GM18951 (cell line): ENCODE data around the gene COL20A1.

Experiments
- POLR2A ChIP-seq: IDR thresholded peaks from 4 replicates; pipeline ENCODE4 v1.6.1; 2011; ENCODE audit warnings: mild to moderate bottlenecking; ENCODE audit not compliant: insufficient read length, insufficient read depth; ENCODE audit errors: extremely low read depth
- in situ Hi-C: fragments of 300-500 bp; cut with MboI; formaldehyde crosslinking; loops from one replicate; pipeline ENCODE4 v1.12.0; 2022; ENCODE audit warnings: low sequenced_read_pairs, mixed read lengths, inconsistent platforms; ENCODE audit not compliant: unreplicated experiment

The COL20A1 gene

DNA sequence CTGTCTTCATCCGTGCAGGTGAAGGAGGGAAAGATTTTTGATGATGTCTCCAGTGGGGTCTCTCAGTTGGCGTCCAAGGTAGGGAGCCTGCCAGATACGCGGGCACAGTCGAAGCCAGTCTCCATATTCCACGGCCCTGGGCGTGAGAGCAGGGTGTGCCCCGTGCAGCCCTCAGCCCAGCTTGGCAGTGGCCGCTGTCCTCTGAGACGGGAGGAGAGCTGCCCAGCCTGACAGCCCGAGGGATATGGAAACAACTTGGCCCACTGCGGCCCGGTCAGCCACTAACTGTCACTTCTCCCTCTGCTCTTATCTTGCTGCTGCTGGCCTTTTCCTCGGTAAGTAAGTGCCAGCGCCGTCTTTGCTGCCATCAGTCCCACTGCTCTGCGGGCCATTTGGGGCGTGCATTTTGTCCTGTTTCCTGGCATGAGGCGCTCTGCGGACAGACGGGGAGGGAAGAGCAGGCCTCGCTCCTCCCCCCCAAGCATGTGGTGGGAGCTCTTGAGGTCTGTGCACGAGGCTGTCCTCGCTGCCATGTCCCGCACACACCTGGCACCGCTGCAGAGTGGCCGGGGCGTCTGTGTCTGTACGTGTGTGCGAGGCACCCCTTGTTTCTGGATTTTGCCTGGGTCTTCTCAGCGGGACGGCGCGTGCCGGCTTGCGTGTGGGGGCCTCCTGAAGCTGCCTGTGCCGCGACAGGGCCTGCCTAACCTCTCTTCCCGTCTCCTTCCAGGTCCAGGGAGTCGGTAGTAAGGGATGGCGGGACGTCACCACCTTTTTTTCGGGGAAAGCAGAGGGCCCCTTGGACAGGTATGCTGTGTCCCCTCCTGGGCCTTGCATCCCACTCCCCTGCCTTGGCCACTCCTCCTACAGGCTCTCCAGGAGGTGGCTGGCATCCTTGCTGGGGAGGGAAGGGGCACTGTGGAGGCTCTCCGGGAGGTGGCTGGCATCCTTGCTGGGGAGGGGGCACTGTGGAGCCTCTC, 7.1 kb upstream of the COL20A1 start:
- in situ Hi-C loops = no loop called here
- no peak for TF ChIP-seq POLR2A

DNA sequence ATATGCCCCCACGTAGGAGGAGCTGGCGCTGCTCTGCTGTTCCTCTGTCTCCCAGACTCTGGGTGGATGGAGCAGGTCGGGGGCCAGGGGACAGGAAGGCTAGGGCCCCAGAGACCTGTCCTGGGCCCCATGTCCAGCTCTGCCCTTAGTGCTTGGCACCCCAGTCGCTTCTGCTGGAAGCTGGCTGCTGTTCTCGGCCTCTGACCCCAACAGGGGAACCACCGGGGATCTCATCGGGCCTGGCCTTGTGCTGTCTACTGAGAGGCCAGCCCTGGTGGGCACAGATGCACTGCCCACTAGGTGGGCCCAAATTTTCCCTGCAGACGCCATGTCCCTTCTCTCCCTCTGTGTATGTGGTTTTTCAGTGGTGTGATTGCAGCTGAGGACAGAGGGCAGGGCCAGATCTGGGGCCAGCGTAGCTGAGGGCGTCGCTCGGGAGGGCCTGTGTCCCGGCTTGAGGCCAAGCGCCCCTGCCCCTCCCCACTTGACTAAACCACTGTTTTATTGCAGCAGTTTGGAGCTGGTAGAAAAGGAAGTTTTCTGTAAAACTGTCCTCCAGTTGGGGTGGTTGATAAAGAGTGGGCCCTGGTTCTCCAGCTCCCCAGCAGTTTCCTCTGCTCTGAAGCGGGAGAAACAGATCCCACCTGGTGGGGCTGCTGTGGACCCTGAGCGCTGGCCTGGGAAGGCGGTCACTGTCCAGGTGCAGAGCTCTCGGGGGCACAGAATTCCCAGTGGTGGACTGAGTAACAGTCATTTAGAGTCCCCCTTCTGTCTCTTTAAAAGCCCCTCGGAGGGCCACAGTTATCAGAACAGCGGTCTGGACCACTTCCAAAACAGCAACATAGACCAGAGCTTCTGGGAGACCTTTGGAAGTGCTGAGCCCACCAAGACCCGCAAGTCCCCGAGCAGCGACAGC, 5.9 kb upstream of the COL20A1 start:
- TF ChIP-seq POLR2A = no peak
- in situ Hi-C loops = no loop called here

DNA sequence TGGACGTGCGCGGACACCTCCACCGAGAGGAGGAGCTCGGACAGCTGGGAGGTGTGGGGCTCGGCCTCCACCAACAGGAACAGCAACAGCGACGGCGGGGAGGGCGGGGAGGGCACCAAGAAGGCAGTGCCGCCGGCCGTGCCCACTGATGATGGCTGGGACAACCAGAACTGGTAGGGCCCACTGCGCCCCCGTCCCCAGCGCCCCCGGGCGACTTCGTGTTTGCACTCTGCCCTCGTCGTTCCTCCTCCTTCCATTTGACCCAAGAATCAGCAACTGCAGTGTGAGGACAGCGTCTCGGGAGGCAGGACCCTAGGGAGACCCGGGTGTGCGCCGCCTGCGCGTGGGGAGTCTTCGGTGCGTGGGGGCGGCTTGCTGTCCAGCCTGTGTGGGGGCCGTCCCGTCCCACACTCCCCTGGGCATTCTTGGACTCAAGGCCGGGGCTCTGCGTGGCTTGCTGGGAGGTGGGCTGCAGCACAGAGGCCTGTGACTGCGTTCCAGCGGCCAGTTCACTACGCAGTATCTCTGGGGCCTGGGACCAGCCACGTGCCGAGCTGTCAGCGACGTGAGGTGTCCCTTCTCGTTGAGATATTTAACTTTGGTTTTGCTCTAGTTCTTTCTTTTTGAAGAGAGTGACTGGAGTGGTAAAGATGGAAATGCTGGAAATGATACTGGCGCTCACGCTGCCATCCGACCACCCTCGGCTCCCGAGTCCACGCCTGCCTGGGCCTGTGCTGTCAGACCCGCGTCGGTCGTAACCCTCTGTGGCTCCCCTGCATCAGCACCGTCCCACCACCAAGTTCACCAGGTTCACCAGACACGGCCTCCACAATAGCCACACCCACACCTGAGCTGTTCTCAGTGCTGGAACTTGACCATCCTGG, 5.0 kb upstream of the COL20A1 start:
- in situ Hi-C loops = no loop called here
- no peak for TF ChIP-seq POLR2A

DNA sequence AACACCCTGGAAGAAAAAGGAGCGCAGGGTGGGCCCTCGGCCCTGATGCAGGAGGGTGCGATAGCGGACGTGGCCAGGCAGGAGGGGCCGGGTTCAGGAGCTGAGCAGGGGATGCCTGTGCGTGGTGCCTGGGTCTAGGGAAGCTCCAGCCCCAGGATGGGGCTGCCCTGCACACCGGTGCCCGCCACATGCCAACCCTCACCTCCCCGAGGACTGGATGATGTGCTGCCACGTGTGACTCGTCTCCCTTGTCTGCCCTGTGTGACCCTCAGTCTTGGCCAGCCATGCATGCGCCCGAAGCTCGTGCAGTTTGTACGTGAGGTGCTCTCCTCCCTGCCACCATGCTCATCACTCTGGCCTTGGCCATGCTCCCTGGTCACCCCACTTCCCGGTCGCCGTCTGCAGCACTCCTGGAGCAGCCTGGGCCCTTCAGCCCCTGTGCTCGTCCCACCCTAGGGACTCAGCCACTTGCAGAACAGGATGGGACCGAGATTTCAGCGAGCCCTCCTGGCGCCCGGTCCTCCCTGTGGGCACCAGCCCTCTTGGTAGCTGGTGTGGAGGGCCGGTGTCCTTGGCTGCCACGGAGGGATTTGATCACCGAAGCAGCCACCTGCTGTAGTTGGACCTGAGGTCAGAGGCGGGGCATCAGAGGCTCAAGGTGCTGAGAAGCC, 4.3 kb upstream of the COL20A1 start:
- no peak for TF ChIP-seq POLR2A
- in situ Hi-C loops = no loop called here

DNA sequence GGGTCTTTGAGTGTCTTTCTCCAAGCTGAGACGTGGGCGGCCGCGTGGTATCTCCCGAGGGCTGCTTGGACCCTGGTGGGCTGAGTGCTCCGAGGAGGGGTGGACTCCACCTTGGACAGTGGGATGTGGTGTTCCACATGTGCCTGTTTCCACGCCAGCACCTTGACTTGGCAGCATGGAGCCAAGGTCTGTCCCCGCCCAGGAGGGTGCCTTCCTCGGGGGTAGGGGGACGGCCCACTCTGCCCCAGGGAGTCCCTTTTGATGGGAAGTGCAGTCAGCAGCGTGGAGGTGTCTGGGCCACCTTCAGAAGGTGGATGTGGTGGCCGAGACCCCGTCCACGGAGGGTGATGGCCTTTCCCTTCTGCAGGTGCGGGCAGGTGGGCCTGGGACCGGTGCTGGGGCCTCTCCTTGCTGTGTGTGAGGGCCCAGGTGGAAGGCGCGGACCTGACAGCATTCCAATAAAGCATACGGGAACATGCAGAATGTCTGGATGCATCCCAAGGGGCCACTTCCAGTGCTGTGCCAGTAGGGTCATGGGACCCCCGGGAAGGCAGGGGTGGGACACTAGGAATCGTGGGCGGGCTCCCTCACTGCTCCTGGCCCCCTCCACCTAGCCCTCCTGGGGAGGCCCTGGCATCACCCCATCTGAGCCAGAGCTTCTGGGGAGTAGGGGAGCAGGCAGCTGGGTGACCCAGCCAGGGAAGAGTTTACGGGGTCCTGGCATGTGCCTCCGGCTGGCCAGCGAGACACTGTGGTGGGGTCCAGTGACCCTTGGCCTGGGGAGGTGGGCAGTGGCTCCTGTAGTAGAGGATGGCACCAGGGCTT, 3.5 kb upstream of the COL20A1 start:
- in situ Hi-C loops = no loop called here
- peak; percentile 9 for TF ChIP-seq POLR2A

DNA sequence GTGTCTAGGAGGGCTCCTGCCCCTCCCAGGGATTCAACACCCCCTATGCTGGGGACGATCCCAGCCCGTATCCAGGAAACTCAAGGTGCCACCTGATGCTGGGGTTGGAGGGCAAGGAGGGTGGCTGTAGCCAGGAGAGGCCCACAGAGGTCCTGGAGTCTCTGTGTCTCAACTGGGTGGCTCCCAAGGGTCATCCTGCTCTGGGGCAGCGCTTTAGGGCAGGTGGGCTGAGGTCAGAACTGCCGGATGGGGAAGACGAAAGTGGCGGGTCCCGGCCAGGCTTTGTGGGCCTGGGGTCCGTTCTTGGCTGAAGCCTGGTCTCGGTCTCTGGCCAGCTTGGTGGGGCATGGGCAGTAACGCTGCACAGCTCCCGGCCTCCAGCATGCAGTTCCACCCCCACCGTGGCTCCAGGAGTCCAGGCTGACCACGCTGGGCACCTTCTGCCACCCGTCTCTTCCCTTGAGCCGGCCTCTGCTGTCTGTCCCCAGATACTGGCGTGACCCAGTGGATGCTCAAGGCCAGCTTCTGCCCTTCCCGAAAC, 2.8 kb upstream of the COL20A1 start:
- in situ Hi-C loops = no loop called here
- TF ChIP-seq POLR2A = no peak

DNA sequence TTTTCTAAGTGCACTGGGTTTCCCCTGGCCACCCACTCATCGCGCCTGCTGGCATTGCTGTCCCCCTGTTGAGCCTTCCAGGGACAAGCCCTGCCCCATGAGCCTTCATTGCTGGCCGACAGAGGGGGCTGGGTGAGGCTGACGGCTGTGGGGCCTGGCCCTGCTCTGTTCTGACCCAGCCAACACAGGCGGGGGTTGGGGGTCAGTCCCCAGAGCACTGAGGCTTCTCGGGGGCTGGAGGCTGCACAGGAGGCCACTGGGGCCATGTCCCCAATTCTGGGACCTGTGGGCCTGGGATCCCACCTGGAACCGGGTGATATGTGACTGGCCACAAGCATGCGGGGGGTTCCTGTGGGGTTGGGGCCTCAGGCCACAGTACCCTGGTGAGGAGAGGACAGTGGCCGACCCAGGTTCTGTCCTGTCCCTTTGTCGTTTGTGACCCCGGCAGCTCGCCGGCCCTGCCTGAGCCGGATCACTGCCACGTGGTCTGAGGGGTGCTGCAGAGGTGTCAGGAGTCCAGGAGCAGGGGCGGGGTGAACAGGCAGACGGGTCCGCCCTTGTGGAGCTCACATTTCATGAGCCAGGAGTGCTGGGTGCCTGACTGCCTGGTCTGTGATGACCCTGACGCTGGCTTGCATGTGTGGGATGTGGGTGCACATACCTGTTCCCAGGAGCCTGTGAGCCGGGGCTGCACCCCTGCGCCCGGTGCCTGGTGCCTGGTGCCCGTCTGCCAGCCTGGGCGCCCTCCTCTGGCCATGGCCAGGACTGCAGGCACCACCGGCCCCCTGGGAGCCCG, 2.1 kb upstream of the COL20A1 start:
- no peak for TF ChIP-seq POLR2A
- in situ Hi-C loops = no loop called here

DNA sequence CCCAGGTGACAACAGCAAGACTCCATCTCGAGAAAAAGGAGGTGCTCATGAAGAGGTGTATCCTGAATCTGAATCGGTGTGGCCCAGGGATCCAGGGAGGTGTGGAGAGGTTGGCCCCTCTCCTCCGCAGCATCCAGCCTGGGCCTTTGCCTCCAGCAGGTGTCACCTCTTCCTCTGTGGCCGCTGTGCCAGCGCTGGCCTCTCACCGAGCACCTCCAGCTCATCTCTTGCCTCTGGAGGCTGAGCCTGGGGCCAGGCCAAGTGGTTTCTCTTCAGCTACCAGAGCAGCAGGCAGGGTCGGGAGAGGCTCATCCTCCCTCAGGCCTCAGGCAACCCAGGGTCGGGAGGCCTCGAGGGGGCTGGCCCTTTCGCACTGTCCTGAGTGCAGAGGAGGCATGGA, 1.2 kb upstream of the COL20A1 start:
- in situ Hi-C loops = no loop called here
- TF ChIP-seq POLR2A = no peak

DNA sequence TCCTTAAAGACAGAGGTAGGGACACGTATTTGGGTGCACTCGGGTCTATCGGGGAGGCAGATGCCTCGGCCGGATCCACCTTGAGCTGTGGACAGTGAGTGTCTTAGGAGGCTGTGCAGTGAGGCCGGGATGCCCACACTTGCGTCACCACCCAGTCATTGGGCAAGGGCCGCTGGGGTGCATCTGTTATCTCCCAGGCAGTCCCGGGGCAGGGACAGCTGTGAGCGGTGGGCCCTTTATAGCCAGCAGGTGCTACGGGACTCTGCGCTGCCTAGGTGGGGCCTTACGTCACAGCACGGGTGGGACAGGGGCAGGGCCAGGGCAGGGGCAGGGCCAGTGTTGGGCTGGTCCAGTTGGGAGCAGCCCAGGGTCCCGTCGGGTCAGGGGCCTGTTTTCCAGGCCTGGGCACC, 689 bp upstream of the COL20A1 start:
- TF ChIP-seq POLR2A = no peak
- in situ Hi-C loops = no loop called here

DNA sequence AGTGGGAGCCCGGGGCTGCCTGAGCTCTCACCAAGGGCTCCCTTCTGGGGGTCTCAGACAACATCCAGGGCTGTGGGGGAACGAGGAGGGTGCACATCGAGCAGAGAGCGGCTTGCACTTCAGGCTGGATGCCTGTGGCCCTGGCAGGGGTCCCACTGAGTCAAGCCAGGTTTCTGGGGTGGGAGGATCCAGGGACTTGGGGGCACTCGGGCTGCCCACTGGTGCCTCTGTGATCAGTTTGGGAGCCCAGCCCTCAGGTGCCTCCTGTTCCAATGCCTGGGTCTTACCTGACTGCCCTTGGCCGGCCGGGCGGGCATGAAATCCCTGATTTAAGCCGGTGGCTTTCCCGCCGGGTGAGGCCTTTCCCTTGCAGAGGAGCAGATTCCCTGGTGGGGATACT, 470 bp downstream of the COL20A1 start:
- in situ Hi-C loops = no loop called here
- TF ChIP-seq POLR2A = no peak
